HG03378 (cell line): ENCODE results near the gene DOK7.
"Not testable (repeated sequence)": the region's sequence is repeated elsewhere in the genome, so short reads cannot be mapped to it uniquely, and the experiment has no call there.

Source experiments
- ATAC-seq: cut with Tn5 transposase; IDR thresholded peaks from one replicate; pipeline ENCODE4 v1.9.1; 2021; ENCODE audit warnings: mild to moderate bottlenecking, moderate library complexity; ENCODE audit not compliant: unreplicated experiment

Gene DOK7

DNA sequence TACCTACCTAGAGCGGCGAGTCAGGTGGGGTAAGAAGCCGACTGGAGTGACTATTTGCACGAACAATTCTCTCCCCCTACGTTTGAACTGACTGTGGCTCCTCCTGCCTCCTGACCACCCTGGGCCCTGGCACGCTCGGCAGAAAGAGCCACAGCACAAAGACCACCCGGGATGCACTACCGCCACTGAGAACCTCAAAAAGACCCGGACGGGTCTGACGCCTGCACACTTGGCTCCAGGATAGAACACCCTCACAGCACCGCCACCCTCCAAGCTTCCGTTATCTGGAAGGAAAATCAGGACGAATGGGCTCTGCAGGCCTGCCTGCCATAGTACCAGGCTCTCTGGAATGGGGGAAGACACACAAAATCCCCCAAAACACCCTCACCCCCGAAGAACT lies 66.9 kb downstream of the DOK7 start:
- no peak for ATAC-seq

GRCh38 chr4:3530663-3531254 lies 67.7 kb downstream of the DOK7 start:
- no peak for ATAC-seq

DNA sequence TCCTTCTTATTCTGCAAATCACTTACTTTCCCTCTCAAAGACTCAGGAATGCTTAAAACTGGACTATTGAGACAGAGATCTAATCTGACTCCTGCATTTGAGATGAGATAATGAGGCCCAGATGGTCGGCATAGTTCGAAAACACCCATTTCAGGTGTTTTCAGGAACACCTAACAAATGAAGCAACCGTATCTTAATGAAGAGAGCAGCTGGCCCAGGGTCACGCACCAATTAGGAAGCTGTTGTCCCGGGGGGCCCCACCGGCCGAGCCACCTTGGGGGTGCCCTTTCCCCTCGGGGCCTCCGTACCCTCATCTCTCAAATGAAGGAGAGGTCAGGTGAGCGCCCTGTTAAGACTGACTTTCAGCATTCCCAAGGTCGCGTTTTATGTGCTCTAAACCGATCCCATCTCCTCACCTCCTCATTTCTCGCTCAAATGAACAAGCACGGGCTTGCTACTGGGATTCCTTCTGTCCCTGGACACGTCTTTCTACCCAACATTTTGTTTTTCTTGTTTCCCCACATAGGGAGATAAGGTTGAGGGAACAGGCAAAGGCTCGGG lies 68.3 kb downstream of the DOK7 start:
- ATAC-seq = peak; percentile 11

DNA sequence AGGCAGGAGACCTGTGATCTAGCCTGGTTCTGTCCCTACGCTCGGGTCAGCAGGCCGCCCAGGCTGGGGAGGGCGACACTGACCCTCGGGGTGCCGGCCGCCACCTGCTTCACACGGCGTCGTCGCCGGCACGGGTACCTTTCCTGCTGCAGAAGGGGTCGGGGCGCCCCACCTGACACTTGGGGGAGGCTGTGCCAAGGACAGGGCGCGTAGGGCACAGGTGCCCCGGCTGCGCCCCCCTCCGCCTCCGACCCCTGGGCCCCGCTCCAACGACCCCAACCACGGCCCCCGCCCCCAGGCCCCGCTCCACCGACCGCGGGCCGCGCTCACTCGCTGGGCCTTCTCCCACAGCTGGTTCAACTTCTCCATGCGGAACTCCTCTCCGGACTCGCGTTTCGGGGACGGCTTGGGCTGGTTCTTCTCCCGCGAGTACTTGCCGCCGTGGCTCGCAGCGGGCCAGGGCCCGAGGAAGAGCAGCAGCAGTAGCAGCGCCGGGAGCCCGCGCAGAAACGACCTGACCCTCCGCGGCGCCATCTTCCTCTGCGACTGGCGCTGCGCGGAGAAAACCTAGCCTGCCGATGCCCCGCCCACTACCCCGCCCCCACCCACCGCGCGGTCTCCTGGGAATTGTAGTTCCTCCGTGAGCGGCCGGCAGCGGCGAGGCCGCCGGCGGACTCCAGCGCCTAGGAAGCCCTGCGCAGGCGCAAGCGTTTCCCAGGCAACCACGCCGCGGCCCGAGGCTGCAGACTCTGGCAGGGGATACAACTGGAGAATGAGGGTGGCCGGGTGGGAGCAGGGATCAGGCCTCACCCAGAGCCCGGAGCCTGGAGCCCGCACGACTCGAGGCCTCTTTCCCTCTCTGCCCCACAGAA lies 69.0 kb downstream of the DOK7 start, which contains the start of gene LRPAP1:
Gene LRPAP1, minus strand, starts transcription at position 544 of the 872 bp plus-strand sequence. Its CDS starts 10 bp downstream, at position 534.
- peak; percentile 60 for ATAC-seq

- peak; percentile 2 for ATAC-seq
These were observed 69.8 kb downstream of the DOK7 start for GRCh38 chr4:3532751-3533422.

GRCh38 chr4:3533423-3533820 lies 70.3 kb downstream of the DOK7 start:
- no peak for ATAC-seq

GRCh38 chr4:3535812-3536211 lies 72.7 kb downstream of the DOK7 start:
- not testable (repeated sequence) for ATAC-seq

DNA sequence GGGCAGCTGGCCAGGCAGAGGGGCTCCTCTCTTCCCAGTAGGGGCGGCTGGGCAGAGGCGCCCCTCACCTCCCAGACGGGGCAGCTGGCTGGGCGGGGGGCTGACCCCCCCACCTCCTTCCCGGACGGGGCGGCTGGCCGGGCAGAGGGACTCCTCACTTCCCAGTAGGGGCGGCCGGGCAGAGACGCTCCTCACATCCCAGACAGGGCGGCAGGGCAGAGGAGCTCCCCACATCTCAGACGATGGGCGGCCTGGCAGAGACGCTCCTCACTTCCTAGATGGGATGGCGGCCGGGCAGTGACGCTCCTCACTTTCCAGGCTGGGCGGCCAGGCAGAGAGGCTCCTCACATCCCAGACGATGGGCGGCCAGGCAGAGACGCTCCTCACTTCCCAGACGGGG lies 75.8 kb downstream of the DOK7 start:
- not testable (repeated sequence) for ATAC-seq

- not testable (repeated sequence) for ATAC-seq
These were observed 80.3 kb downstream of the DOK7 start for GRCh38 chr4:3543415-3543814.
